ENCODE measurements around the gene ZNFX1. TPM values are rescaled to one million over a fixed set of nuclear protein-coding genes. Genes with fewer than 3 reads are reported as not detected.
"Not testable (repeated sequence)": the region's sequence is repeated elsewhere in the genome, so short reads cannot be mapped to it uniquely, and the experiment has no call there.

Gene ZNFX1
- total and polyA plus RNA-seq, 2 donors from 2014 or later = 8.0 to 44.0 TPM

- H3K9ac ChIP-seq (ENCODE audit: low read length in 3 of 3) = no peak overlapping the region
- H3K27ac ChIP-seq (ENCODE audit: low read depth in 2 of 2, low read length in 2 of 2) = no peak overlapping the region
- no peak for FAIRE-seq
- H3K36me3 ChIP-seq (ENCODE audit: control insufficient read depth in 2 of 3, insufficient read depth in 3 of 3, low read length in 3 of 3) = no peaks in the 10 kb centered on the region
- intact Hi-C loops (cut with DNase I) = no loop called here
- no peak for TF ChIP-seq CTCF (IDR thresholded peaks at IDR 0.05; ENCODE audit: borderline replicate concordance, extremely low read depth, insufficient read depth)
- H3K9me3 ChIP-seq (ENCODE audit: control insufficient read depth in 2 of 3, insufficient read depth in 1 of 3, low read length in 3 of 3) = no peaks in the 10 kb centered on the region
- no peaks in the 10 kb centered on the region for H3K4me1 ChIP-seq (ENCODE audit: control insufficient read depth in 2 of 3, insufficient read depth in 2 of 3, low read depth in 1 of 3, low read length in 3 of 3)
- peak in 1 of 5 donors; percentile 67 for DNase-seq
- no peaks in the 10 kb centered on the region for H3K27me3 ChIP-seq (ENCODE audit: control insufficient read depth, insufficient read depth, low read length)
- H3K4me3 ChIP-seq (ENCODE audit: low read length in 3 of 3) = no peak overlapping the region
These were observed 25.3 kb upstream of the ZNFX1 start for GRCh38 chr20:49303065-49303552.

GRCh38 chr20:49297605-49298530 lies 20.0 kb upstream of the ZNFX1 start:
- H3K4me1 ChIP-seq (ENCODE audit: control insufficient read depth in 2 of 3, insufficient read depth in 2 of 3, low read depth in 1 of 3, low read length in 3 of 3) = no peaks in the 10 kb centered on the region
- H3K27ac ChIP-seq (ENCODE audit: low read depth in 2 of 2, low read length in 2 of 2) = no peak overlapping the region
- no peak for TF ChIP-seq CTCF (IDR thresholded peaks at IDR 0.05; ENCODE audit: borderline replicate concordance, extremely low read depth, insufficient read depth)
- no peaks in the 10 kb centered on the region for H3K9me3 ChIP-seq (ENCODE audit: control insufficient read depth in 2 of 3, insufficient read depth in 1 of 3, low read length in 3 of 3)
- H3K9ac ChIP-seq (ENCODE audit: low read length in 3 of 3) = no peak overlapping the region
- H3K4me3 ChIP-seq (ENCODE audit: low read length in 3 of 3) = no peak overlapping the region
- intact Hi-C loops (cut with DNase I) = no loop called here
- H3K27me3 ChIP-seq (ENCODE audit: control insufficient read depth, insufficient read depth, low read length) = no peaks in the 10 kb centered on the region
- no peak for FAIRE-seq
- DNase-seq = no peak
- no peaks in the 10 kb centered on the region for H3K36me3 ChIP-seq (ENCODE audit: control insufficient read depth in 2 of 3, insufficient read depth in 3 of 3, low read length in 3 of 3)

GRCh38 chr20:49294002-49294654 lies 16.3 kb upstream of the ZNFX1 start:
- DNase-seq; intact Hi-C loops (cut with DNase I): not testable (repeated sequence)

GRCh38 chr20:49293122-49293521 lies 15.3 kb upstream of the ZNFX1 start:
- Histone ChIP-seq H3K27ac (ENCODE audit: low read depth in 2 of 2, low read length in 2 of 2) (no peak overlapping the region), H3K27me3 (ENCODE audit: control insufficient read depth, insufficient read depth, low read length) (no peaks in the 10 kb centered on the region), H3K9ac (ENCODE audit: low read length in 3 of 3) (no peak overlapping the region), H3K9me3 (ENCODE audit: control insufficient read depth in 2 of 3, insufficient read depth in 1 of 3, low read length in 3 of 3) (no peaks in the 10 kb centered on the region), H3K4me3 (ENCODE audit: low read length in 3 of 3) (no peak overlapping the region), H3K36me3 (ENCODE audit: control insufficient read depth in 2 of 3, insufficient read depth in 3 of 3, low read length in 3 of 3) (peaks cover 18 to 31% (median 26%) of the 10 kb centered on the region in 3 donors), H3K4me1 (ENCODE audit: control insufficient read depth in 2 of 3, insufficient read depth in 2 of 3, low read depth in 1 of 3, low read length in 3 of 3) (no peaks in the 10 kb centered on the region)
- TF ChIP-seq CTCF (IDR thresholded peaks at IDR 0.05; ENCODE audit: borderline replicate concordance, extremely low read depth, insufficient read depth) = no peak
- intact Hi-C loops (cut with DNase I) = no loop called here
- DNase-seq (no peak), FAIRE-seq (no peak)

More at GRCh38 chr20:49294002-49294654, 16.3 kb upstream of the ZNFX1 start:
- not testable (repeated sequence) for H3K27ac ChIP-seq (ENCODE audit: low read depth in 2 of 2, low read length in 2 of 2); FAIRE-seq; H3K9ac ChIP-seq (ENCODE audit: low read length in 3 of 3); H3K4me3 ChIP-seq (ENCODE audit: low read length in 3 of 3); H3K9me3 ChIP-seq (ENCODE audit: control insufficient read depth in 2 of 3, insufficient read depth in 1 of 3, low read length in 3 of 3); H3K27me3 ChIP-seq (ENCODE audit: control insufficient read depth, insufficient read depth, low read length); H3K4me1 ChIP-seq (ENCODE audit: control insufficient read depth in 2 of 3, insufficient read depth in 2 of 3, low read depth in 1 of 3, low read length in 3 of 3)
- peaks cover 10 to 21% (median 20%) of the 10 kb centered on the region in 3 donors for H3K36me3 ChIP-seq (ENCODE audit: control insufficient read depth in 2 of 3, insufficient read depth in 3 of 3, low read length in 3 of 3)
